A549 (cell line): ENCODE data around the gene RASA4B.
"Not testable (repeated sequence)": the region's sequence is repeated elsewhere in the genome, so short reads cannot be mapped to it uniquely, and the experiment has no call there.

ENCODE experiments used
- MAFK ChIP-seq: fragments of 450-650 bp; IDR thresholded peaks from 2 replicates; pipeline ENCODE4 v1.6.1; 2014; ENCODE audit not compliant: partially characterized antibody
- RCOR1 ChIP-seq: fragments of 150-350 bp; IDR thresholded peaks from 2 replicates; pipeline ENCODE4 v1.6.1; 2014; ENCODE audit warnings: antibody characterized with exemption, low read length, low read depth
- SREBF2 ChIP-seq: fragments of 450-650 bp; IDR thresholded peaks from 2 replicates; pipeline ENCODE4 v1.6.1; 2014; ENCODE audit warnings: mild to moderate bottlenecking, moderate library complexity
- TF ChIP-seq, protein P1 (sequence below): fragments of >200 bp; sonication (Bioruptor Twin); formaldehyde crosslinking; IDR thresholded peaks from 3 replicates; pipeline ENCODE4 v1.5.1; 2016

DNA sequence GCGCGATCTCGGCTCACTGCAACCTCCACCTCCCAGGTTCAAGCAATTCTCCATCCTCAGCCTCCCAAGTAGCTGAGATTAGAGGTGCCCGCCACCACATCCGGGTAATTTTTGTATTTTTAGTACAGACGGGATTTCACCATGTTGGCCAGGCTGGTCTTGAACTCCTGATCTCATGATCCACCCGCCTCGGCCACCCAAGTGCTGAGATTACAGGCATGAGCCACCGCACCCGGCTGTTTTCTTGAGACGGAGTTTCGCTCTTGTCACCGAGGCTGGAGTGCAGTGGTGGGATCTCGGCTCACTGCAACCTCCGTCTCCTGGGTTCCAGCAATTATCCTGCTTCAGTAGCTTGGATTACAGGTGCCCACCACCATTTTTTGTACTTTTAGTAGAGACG, 19.3 kb downstream of the RASA4B start:
- TF ChIP-seq, protein P1, sequence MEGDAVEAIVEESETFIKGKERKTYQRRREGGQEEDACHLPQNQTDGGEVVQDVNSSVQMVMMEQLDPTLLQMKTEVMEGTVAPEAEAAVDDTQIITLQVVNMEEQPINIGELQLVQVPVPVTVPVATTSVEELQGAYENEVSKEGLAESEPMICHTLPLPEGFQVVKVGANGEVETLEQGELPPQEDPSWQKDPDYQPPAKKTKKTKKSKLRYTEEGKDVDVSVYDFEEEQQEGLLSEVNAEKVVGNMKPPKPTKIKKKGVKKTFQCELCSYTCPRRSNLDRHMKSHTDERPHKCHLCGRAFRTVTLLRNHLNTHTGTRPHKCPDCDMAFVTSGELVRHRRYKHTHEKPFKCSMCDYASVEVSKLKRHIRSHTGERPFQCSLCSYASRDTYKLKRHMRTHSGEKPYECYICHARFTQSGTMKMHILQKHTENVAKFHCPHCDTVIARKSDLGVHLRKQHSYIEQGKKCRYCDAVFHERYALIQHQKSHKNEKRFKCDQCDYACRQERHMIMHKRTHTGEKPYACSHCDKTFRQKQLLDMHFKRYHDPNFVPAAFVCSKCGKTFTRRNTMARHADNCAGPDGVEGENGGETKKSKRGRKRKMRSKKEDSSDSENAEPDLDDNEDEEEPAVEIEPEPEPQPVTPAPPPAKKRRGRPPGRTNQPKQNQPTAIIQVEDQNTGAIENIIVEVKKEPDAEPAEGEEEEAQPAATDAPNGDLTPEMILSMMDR = not testable (repeated sequence)
- TF ChIP-seq MAFK, RCOR1, SREBF2: not testable (repeated sequence)
